ENCODE measurements around the gene RAB17.

DNA sequence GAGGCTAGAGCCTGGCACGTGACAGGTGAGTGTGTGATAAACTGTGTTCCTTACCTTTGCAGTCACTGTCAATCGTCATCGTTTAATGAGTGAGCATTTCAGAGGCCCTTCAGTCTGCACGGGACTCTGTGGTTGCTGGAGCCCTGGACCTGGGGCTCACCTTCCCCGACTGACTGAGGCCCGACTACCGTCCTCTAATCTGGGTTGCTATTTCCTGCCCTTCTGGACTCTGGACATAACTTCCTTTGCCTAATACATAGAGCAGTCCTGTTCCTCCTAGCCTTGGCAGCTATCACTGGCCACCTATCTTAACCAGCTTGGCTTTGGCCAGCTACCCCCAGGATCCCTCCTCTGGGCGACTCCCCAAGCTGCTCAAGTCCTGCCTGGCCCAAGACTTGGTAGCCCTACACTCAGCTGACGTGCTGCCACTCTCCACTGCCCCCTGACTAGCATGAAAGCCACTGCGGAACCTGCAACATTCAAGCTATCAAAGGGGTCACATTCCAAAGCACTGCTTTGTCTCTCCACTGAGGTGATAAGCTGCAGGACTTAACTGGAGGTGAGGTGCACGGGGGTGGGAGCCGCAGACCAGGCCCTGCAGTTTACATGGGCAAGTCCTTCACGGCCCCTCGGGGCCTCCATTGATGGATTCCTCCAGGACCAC lies 11.1 kb upstream of the RAB17 start:
- TF ChIP-seq EZH2phosphoT487 (IDR thresholded peaks at IDR 0.05; ENCODE audit: borderline replicate concordance) = no peak
- TF ChIP-seq, protein P1, sequence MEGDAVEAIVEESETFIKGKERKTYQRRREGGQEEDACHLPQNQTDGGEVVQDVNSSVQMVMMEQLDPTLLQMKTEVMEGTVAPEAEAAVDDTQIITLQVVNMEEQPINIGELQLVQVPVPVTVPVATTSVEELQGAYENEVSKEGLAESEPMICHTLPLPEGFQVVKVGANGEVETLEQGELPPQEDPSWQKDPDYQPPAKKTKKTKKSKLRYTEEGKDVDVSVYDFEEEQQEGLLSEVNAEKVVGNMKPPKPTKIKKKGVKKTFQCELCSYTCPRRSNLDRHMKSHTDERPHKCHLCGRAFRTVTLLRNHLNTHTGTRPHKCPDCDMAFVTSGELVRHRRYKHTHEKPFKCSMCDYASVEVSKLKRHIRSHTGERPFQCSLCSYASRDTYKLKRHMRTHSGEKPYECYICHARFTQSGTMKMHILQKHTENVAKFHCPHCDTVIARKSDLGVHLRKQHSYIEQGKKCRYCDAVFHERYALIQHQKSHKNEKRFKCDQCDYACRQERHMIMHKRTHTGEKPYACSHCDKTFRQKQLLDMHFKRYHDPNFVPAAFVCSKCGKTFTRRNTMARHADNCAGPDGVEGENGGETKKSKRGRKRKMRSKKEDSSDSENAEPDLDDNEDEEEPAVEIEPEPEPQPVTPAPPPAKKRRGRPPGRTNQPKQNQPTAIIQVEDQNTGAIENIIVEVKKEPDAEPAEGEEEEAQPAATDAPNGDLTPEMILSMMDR (conservative IDR thresholded peaks at IDR 0.05; ENCODE audit: low read length) = peak; percentile 53; the same call in 1 of the 2 replicates
